Kidney (tissue), 14 donors: ENCODE data around the gene KDM6B. TPM values are rescaled to one million over a fixed set of nuclear protein-coding genes. Genes with fewer than 3 reads are reported as not detected.

Experiments used
- DNase-seq, 5 donors: peaks; one replicate each; pipeline ENCODE4 v3.0.0-alpha.2; 2013 to 2020
- FAIRE-seq: peaks from 2 replicates; lab custom pipeline; 2012; peaks lifted over from hg19 to GRCh38; lab: Jason Lieb, UNC
- H3K27ac ChIP-seq, 2 donors: one replicate each; pipeline ENCODE4 v1.7.0; 2013; ENCODE audit warnings: low read depth in 2 of 2, low read length in 2 of 2, inconsistent platforms in 1 of 2
- H3K27me3 ChIP-seq: one replicate; pipeline ENCODE4 v1.7.1; 2013; ENCODE audit warnings: low read length, inconsistent platforms; ENCODE audit not compliant: control insufficient read depth, insufficient read depth
- H3K36me3 ChIP-seq, 3 donors: one replicate each; pipeline versions ENCODE4 v1.7.0 to v1.7.1; 2013; ENCODE audit warnings: low read length in 3 of 3, control low read depth in 1 of 3, inconsistent platforms in 1 of 3; ENCODE audit not compliant: insufficient read depth in 3 of 3, control insufficient read depth in 2 of 3
- H3K4me1 ChIP-seq, 3 donors: one replicate each; pipeline versions ENCODE4 v1.7.0 to v1.7.1; 2013; ENCODE audit warnings: low read length in 3 of 3, inconsistent platforms in 1 of 3, low read depth in 1 of 3; ENCODE audit not compliant: control insufficient read depth in 2 of 3, insufficient read depth in 2 of 3
- H3K4me3 ChIP-seq, 3 donors: one replicate each; pipeline versions ENCODE4 v1.7.0 to v1.8.1; 2013; ENCODE audit warnings: low read length in 3 of 3, control low read depth in 1 of 3, inconsistent platforms in 1 of 3
- H3K9ac ChIP-seq, 3 donors: one replicate each; pipeline versions ENCODE4 v1.7.0 to v1.7.1; 2013; ENCODE audit warnings: low read length in 3 of 3, control low read depth in 1 of 3, inconsistent platforms in 1 of 3
- H3K9me3 ChIP-seq, 3 donors: one replicate each; pipeline versions ENCODE4 v1.7.0 to v1.7.1; 2013; ENCODE audit warnings: low read length in 3 of 3, control low read depth in 1 of 3, inconsistent platforms in 1 of 3; ENCODE audit not compliant: control insufficient read depth in 2 of 3, insufficient read depth in 1 of 3
- intact Hi-C: fragments of 100-400 bp; cut with DNase I; formaldehyde crosslinking; loops from one replicate; pipeline ENCODE4 v1.11.1; 2022
- polyA plus RNA-seq: library from polyadenylated mRNA; stranded (reverse); fragments of 350-450 nt; fragmentation: Illumina TruSeq; extraction: RNeasy Lipid Tissue Mini Kit (QIAGEN cat#74804); gene quantifications from one replicate; pipeline ENCODE4 v1.2.3, GENCODE V29; 2014; ENCODE audit warnings: low read depth, low replicate concordance; ENCODE audit not compliant: insufficient read depth
- total RNA-seq: library from RNA; stranded (reverse); fragmentation: NEBNext Ultra II Directional; extraction: Animal tissue kit (Norgen Biotek cat#: 25700); gene quantifications from one replicate; pipeline ENCODE4 v1.2.1, GENCODE V29; 2021
- TF ChIP-seq, protein P1 (sequence below): IDR thresholded peaks from 3 replicates; pipeline ENCODE4 v1.5.1; 2012; ENCODE audit warnings: mild to moderate bottlenecking, moderate library complexity, borderline replicate concordance; ENCODE audit not compliant: insufficient read depth; ENCODE audit errors: extremely low read depth
- donor health status: control.
- donor health status: control.
- donor health status: control.
- donor health status: control.
- donor health status: control.
- donor health status: DM: yes; HTN: yes; CAD: no.
- donor health status: Normal renal cell carcinoma (clear cell type).

Gene KDM6B
- total and polyA plus RNA-seq, 2 donors from 2014 or later, result 3.9 to 32.3 TPM

DNA sequence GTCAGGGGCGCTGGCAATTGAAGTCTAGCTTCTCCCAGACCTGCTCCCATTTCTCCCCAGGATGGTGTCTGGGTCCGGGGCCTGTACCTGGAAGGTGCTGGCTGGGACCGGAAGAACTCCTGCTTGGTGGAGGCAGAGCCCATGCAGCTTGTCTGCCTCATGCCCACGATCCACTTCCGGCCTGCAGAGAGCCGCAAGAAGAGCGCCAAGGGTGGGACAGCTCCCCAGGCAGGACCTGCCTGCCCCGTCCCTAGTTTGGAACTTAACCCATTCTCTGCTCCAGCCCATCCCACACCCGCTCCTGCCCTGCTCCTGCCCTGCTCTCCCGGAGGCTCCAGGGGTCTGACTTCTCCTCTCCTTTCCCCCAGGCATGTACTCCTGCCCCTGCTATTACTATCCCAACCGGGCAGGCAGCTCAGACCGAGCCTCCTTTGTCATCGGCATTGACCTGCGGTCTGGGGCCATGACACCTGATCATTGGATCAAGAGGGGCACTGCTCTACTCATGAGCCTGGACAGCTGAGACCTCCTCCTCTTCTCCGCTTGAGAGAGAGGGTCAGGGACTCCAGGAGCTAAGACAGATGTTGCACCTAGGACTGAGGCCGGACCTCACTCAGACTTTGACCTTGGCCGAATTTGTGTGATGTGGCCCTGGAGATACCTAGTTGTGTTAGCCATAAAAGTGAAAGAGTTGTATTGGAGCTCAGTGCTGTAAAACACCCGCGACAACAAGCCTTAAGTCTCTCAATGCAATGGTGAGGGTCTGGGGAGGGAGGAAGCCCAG, 814 bp upstream of the KDM6B start:
- H3K4me1 ChIP-seq, result peaks cover 3 to 15% (median 5%) of the 10 kb centered on the region in 3 donors
- no peaks in the 10 kb centered on the region for H3K27me3 ChIP-seq
- TF ChIP-seq, protein P1, sequence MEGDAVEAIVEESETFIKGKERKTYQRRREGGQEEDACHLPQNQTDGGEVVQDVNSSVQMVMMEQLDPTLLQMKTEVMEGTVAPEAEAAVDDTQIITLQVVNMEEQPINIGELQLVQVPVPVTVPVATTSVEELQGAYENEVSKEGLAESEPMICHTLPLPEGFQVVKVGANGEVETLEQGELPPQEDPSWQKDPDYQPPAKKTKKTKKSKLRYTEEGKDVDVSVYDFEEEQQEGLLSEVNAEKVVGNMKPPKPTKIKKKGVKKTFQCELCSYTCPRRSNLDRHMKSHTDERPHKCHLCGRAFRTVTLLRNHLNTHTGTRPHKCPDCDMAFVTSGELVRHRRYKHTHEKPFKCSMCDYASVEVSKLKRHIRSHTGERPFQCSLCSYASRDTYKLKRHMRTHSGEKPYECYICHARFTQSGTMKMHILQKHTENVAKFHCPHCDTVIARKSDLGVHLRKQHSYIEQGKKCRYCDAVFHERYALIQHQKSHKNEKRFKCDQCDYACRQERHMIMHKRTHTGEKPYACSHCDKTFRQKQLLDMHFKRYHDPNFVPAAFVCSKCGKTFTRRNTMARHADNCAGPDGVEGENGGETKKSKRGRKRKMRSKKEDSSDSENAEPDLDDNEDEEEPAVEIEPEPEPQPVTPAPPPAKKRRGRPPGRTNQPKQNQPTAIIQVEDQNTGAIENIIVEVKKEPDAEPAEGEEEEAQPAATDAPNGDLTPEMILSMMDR, result no peak
- no peak for FAIRE-seq
- H3K4me3 ChIP-seq, result peak overlapping the region; percentile 29 to 92 (median 60)
- peak overlapping the region; percentile 65 to 97 for H3K27ac ChIP-seq
- peak in 3 of 5 donors; percentile 12 to 78 (median 73) for DNase-seq
- peak overlapping the region in 1 of 3 donors; percentile 42 for H3K9ac ChIP-seq
- no peaks in the 10 kb centered on the region for H3K9me3 ChIP-seq
- no peaks in the 10 kb centered on the region for H3K36me3 ChIP-seq
- intact Hi-C loops, result no loop called here

DNA sequence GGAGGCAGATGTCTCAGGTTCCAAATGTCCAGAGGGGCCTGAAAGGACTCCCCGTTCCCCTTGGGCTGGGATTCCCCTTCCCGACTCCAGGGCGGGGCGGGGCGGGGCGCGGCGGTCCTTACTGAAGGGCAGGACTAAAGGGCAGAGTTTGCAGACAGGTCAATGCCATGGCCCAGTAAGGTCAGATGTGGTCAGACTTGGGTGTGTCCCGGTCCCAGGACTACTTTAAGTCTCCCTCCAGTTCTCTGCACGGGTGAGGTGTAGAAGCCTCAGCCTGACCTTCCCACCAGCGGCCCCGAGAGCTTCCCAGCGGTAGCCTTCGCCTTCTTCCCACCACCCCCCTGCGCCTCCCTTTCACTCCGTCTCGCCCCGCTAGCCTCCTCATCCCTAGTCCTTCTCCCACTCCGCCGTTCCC, 532 bp downstream of the KDM6B start:
- H3K27me3 ChIP-seq, result no peaks in the 10 kb centered on the region
- no peaks in the 10 kb centered on the region for H3K9me3 ChIP-seq
- peak overlapping the region; percentile 79 to 92 (median 91) for H3K4me3 ChIP-seq
- H3K36me3 ChIP-seq, result no peaks in the 10 kb centered on the region
- peaks cover 3 to 26% (median 13%) of the 10 kb centered on the region in 3 donors for H3K4me1 ChIP-seq
- H3K9ac ChIP-seq, result peak overlapping the region; percentile 66 to 97 (median 80)
- DNase-seq (peak in 2 of 5 donors; percentile 50 to 89), FAIRE-seq (no peak)
- TF ChIP-seq, protein P1, result no peak
- intact Hi-C loops, result no loop called here
- peak overlapping the region; percentile 97 to 99 for H3K27ac ChIP-seq

DNA sequence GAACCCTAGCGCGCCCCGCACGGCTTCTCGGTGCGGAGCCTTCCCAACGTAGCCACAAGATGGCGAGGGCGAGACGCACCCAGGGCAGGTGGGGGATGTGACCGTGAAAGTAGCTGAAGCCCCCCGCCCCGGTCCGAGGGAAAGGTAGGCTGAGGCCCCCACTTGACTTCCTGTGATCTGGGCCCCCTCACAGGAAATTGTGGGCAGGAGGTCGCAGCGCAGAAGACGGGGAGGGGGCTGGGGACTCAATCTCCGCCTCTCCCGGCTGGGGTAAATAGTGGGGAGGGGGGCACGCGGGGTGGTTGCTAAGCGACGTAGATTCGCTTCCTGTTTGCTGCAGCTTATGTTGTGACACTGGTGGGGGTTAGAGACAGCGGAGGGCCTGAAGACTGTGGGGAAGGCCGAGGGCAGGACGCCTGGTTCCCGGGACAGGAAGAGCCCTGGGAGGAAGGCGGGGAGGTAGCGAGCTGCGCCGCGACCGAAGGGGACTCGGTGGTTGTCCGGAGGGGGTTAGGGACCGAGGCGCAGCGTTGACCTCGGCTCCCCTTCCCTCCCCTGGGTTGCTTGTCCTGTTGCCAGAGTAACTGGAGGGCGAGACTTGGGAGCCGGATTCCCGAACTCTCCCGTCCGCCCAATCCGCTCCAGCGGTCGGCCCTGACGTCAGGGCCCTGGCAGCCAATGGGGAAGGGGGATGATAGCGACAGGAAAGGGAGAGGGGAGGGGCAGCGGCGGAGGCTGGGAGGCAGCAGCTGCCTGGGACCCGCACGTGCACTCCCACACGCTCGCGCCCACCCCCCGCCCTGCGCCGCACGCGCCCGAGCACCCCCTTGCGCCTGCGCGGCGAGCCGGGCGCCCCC, 1.2 kb downstream of the KDM6B start:
- Histone ChIP-seq H3K9me3 (no peaks in the 10 kb centered on the region), H3K27me3 (no peaks in the 10 kb centered on the region), H3K4me1 (peaks cover 3 to 29% (median 13%) of the 10 kb centered on the region in 3 donors), H3K36me3 (no peaks in the 10 kb centered on the region), H3K27ac (peak overlapping the region; percentile 97 to 99), H3K4me3 (peak overlapping the region; percentile 91 to 93 (median 92)), H3K9ac (peak overlapping the region; percentile 66 to 99 (median 80))
- peak; percentile 62 for FAIRE-seq
- TF ChIP-seq, protein P1, result peak; percentile 75
- intact Hi-C loops, result no loop called here
- peak; percentile 99 to 100 (median 99) for DNase-seq
